HepG2 (cell line): ENCODE measurements around the gene TMPO. TPM values are rescaled to one million over a fixed set of nuclear protein-coding genes. Genes with fewer than 3 reads are reported as not detected.

ENCODE experiments used
- ATAC-seq: fragments of 200-7000 bp; cut with Tn5 transposase; 3 replicates; pipeline ENCODE4 v1.9.1; 2020; ENCODE audit warnings: mild to moderate bottlenecking, moderate library complexity
- BruUV-seq: library from RNA; stranded (reverse); fragments of 400-500 nt; replicated peaks from 2 replicates; lab custom pipeline; 2021; lab: Mats Ljungman, UMichigan
- CTCF ChIA-PET: fragments of 300-600 bp; formaldehyde crosslinking; extraction: SDS; loops from one replicate; lab custom pipeline; 2021; ENCODE audit warnings: low total read pairs, inconsistent platforms, low intra/inter-chr PET ratio; lab: Yijun Ruan, JAX
- POLR2A ChIA-PET: fragments of 350-600 bp; sonication (Branson Sonifier 250); formaldehyde crosslinking; loops from one replicate; lab custom pipeline; 2020; ENCODE audit warnings: antibody characterized with exemption, inconsistent platforms; lab: Yijun Ruan, JAX
- DNase-seq: peaks from one replicate; pipeline ENCODE4 v3.0.0-alpha.2; 2015; ENCODE audit warnings: low spot score
- FAIRE-seq: peaks from 3 replicates; lab custom pipeline; 2011; peaks lifted over from hg19 to GRCh38; lab: Jason Lieb, UNC
- H2AFZ ChIP-seq: one replicate; pipeline ENCODE4 v1.6.1; 2011; ENCODE audit warnings: low read length, inconsistent platforms
- H3K27ac ChIP-seq: fragments of 300-600 bp; 3 replicates; pipeline ENCODE4 v1.8.0; 2011; ENCODE audit warnings: mixed run types, mild to moderate bottlenecking, mixed read lengths, low read length, inconsistent platforms; ENCODE audit not compliant: insufficient read depth; ENCODE audit errors: extremely low read length
- H3K27me3 ChIP-seq, 2 experiments: fragments of 200-600 bp in 1 of 2; 2 replicates in 1 of 2; 3 replicates in 1 of 2; pipeline versions ENCODE4 v1.6.0 to v1.8.0; 2011; ENCODE audit warnings: low read length in 2 of 2, mild to moderate bottlenecking in 2 of 2, moderate library complexity in 2 of 2, inconsistent platforms in 1 of 2; ENCODE audit not compliant: insufficient read depth in 2 of 2, control insufficient read depth in 1 of 2
- H3K36me3 ChIP-seq, 2 experiments: fragments of 200-600 bp in 1 of 2; replicated peaks in 1 of 2; 2 replicates in 1 of 2; 3 replicates in 1 of 2; pipeline versions ENCODE4 v1.5.1 to v1.8.0; 2011; ENCODE audit warnings: low read length in 2 of 2, inconsistent platforms in 1 of 2; ENCODE audit not compliant: insufficient read depth in 2 of 2, control insufficient read depth in 1 of 2
- H3K4me1 ChIP-seq: 2 replicates; pipeline ENCODE4 v1.5.1; 2012; ENCODE audit warnings: low read length, inconsistent platforms; ENCODE audit not compliant: insufficient read depth
- H3K4me2 ChIP-seq: 2 replicates; pipeline ENCODE4 v1.6.0; 2011; ENCODE audit warnings: low read depth, low read length, inconsistent platforms
- H3K4me3 ChIP-seq, 3 experiments: fragments of 200-600 bp in 1 of 3; sonication (generic), shearing (Covaris generic) in 1 of 3; replicated peaks in 1 of 3; 2 replicates each; pipeline ENCODE4 v1.5.1; 2011 to 2016; ENCODE audit warnings: low read length in 3 of 3, inconsistent platforms in 2 of 3, low read depth in 2 of 3, mild to moderate bottlenecking in 2 of 3, control low read depth in 1 of 3, mixed read lengths in 1 of 3; ENCODE audit not compliant: insufficient read depth in 1 of 3
- H3K79me2 ChIP-seq: one replicate; pipeline ENCODE4 v1.6.1; 2011; ENCODE audit warnings: low read length, inconsistent platforms; ENCODE audit not compliant: insufficient read depth
- H3K9ac ChIP-seq: 2 replicates; pipeline ENCODE4 v1.6.0; 2011; ENCODE audit warnings: mild to moderate bottlenecking, low read depth, low read length, inconsistent platforms; ENCODE audit not compliant: insufficient read depth
- H3K9me3 ChIP-seq: 2 replicates; pipeline ENCODE4 v1.5.1; 2012; ENCODE audit warnings: mild to moderate bottlenecking, low read length
- H4K20me1 ChIP-seq: 2 replicates; pipeline ENCODE4 v1.6.0; 2011; ENCODE audit warnings: inconsistent platforms, mild to moderate bottlenecking, low read length, moderate library complexity; ENCODE audit not compliant: insufficient read depth
- ATAD3A ChIP-seq: sonication (generic); formaldehyde crosslinking; IDR thresholded peaks from 2 replicates; pipeline ENCODE4 v1.4.0; 2020; ENCODE audit warnings: missing genetic modification reagents
- E2F5 ChIP-seq: sonication (generic); formaldehyde crosslinking; conservative IDR thresholded peaks from 2 replicates; pipeline ENCODE4 v1.4.0; 2020; ENCODE audit warnings: missing genetic modification reagents
- FOXC1 ChIP-seq: sonication (generic); formaldehyde crosslinking; IDR thresholded peaks from 2 replicates; pipeline ENCODE4 v1.8.0; 2022; ENCODE audit warnings: mild to moderate bottlenecking, missing genetic modification reagents, borderline replicate concordance
- NAIF1 ChIP-seq: sonication (generic); formaldehyde crosslinking; IDR thresholded peaks from 2 replicates; pipeline ENCODE4 v1.5.0; 2020; ENCODE audit warnings: mild to moderate bottlenecking, missing genetic modification reagents, borderline replicate concordance
- NFYB ChIP-seq: sonication (generic); formaldehyde crosslinking; IDR thresholded peaks from 2 replicates; pipeline ENCODE4 v1.4.0; 2020; ENCODE audit warnings: missing genetic modification reagents
- PRDM15 ChIP-seq: sonication (generic); formaldehyde crosslinking; IDR thresholded peaks from 2 replicates; pipeline ENCODE4 v1.4.0; 2020; ENCODE audit warnings: missing genetic modification reagents
- PTBP1 ChIP-seq: fragments of 200-400 bp; formaldehyde crosslinking; IDR thresholded peaks from 2 replicates; pipeline ENCODE4 v1.6.1; 2018; ENCODE audit warnings: low read length, low read depth; ENCODE audit not compliant: poor library complexity, severe bottlenecking
- REPIN1 ChIP-seq: sonication (generic); formaldehyde crosslinking; IDR thresholded peaks from 2 replicates; pipeline ENCODE4 v1.8.0; 2022; ENCODE audit warnings: missing genetic modification reagents, low read depth, mild to moderate bottlenecking, borderline replicate concordance
- RXRB ChIP-seq: IDR thresholded peaks from 2 replicates; pipeline ENCODE4 v1.6.1; 2016; ENCODE audit warnings: borderline replicate concordance, missing genetic modification reagents, missing compliant biosample characterization
- ZBTB4 ChIP-seq: sonication (generic); formaldehyde crosslinking; IDR thresholded peaks from 2 replicates; pipeline ENCODE4 v1.4.0; 2020; ENCODE audit warnings: missing genetic modification reagents, mild to moderate bottlenecking, borderline replicate concordance
- ZNF138 ChIP-seq: sonication (generic); formaldehyde crosslinking; IDR thresholded peaks from 2 replicates; pipeline ENCODE4 v1.5.0; 2020; ENCODE audit warnings: mild to moderate bottlenecking, low read depth, missing genetic modification reagents
- ZNF275 ChIP-seq: sonication (generic); formaldehyde crosslinking; IDR thresholded peaks from 2 replicates; pipeline ENCODE4 v1.8.0; 2022; ENCODE audit warnings: missing genetic modification reagents, mild to moderate bottlenecking, inconsistent platforms, borderline replicate concordance
- ZNF547 ChIP-seq: sonication (generic); formaldehyde crosslinking; IDR thresholded peaks from 2 replicates; pipeline ENCODE4 v1.5.1; 2020; ENCODE audit warnings: mild to moderate bottlenecking, missing genetic modification reagents
- WGBS: methylation state at CpG from one replicate; pipeline ENCODE4 v1.1.6; 2017; ENCODE audit warnings: low lambda C conversion rate; 5-methylcytosine and 5-hydroxymethylcytosine counted together
- in situ Hi-C: cut with HindIII; loops from 2 replicates; pipeline ENCODE4 v1.10.0; 2017; ENCODE audit warnings: low pct_unique_long_range_greater_than_20kb; ENCODE audit not compliant: extremely low pct_ligation_motif_present
- intact Hi-C: fragments of 100-400 bp; cut with micrococcal nuclease; formaldehyde crosslinking; loops from one replicate; pipeline ENCODE4 v1.10.0; 2022; ENCODE audit not compliant: unreplicated experiment
- polyA plus RNA-seq, 8 experiments: library from polyadenylated mRNA; depleted of rRNA in 3 of 8; stranded (reverse) in 7 of 8; unstranded in 1 of 8; fragments of >200 nt; fragmentation: Illumina TruSeq in 4 of 8; extraction: Trizol in 4 of 8; gene quantifications; 2 replicates each; pipeline versions ENCODE4 v1.2.1 to v1.2.3, GENCODE V29; 2011 to 2016; ENCODE audit warnings: low read depth in 4 of 8, missing spikeins in 1 of 8, mixed read lengths in 1 of 8; ENCODE audit not compliant: insufficient read depth in 1 of 8
- total RNA-seq, 5 experiments: library from RNA; depleted of rRNA; stranded (reverse); fragments of >200 nt; fragmentation: Illumina TruSeq; extraction: Trizol; gene quantifications; 2 replicates each; pipeline ENCODE4 v1.2.3, GENCODE V29; 2016; ENCODE audit warnings: low read depth in 1 of 5

Gene TMPO
- total and polyA plus RNA-seq, 2 of the 13 experiments (the other 11 are each of a cell fraction or from before 2014, with no cell fraction given) = 24.2 to 167 TPM

- Histone ChIP-seq H3K4me2 (peak overlapping the region; percentile 32), H2AFZ (peak overlapping the region; percentile 56), H3K79me2 (no peaks in the 10 kb centered on the region), H3K9me3 (no peaks in the 10 kb centered on the region), H3K4me3 (no peak overlapping the region; a peak in 1 of 6 replicates), H3K4me1 (peaks cover 23% of the 10 kb centered on the region), H3K36me3 (no peaks in the 10 kb centered on the region), H3K27me3 (no peaks in the 10 kb centered on the region), H3K27ac (no peak overlapping the region), H4K20me1 (no peaks in the 10 kb centered on the region), H3K9ac (no peak overlapping the region)
- POLR2A ChIA-PET = interaction anchor here (0.7 kb wide), 1 partner anchor 15 kb away, joined by 3 read pairs; no protein-coding TSS in a partner anchor
- CTCF ChIA-PET = no interaction called here
- WGBS = 43% methylated on average over 2 of the region's 5 CpGs
- DNase-seq = no peak
- in situ Hi-C loops = no loop called here
- ATAC-seq = peak; percentile 64
- BruUV-seq = no TSS peak
- FAIRE-seq = no peak
- intact Hi-C loops = no loop called here
- TF ChIP-seq RXRB (no peak), PTBP1 (no peak), PRDM15 (no peak), ATAD3A (CRISPR knock-in tag) (no peak), REPIN1 (CRISPR knock-in tag) (no peak), ZNF138 (CRISPR knock-in tag) (no peak), NFYB (CRISPR knock-in tag) (no peak), ZNF275 (no peak), ZBTB4 (CRISPR knock-in tag) (no peak), NAIF1 (CRISPR knock-in tag) (no peak), FOXC1 (CRISPR knock-in tag) (no peak), E2F5 (CRISPR knock-in tag) (no peak), ZNF547 (CRISPR knock-in tag) (no peak)
- TF ChIP-seq, all 625 proteins: peak for 0
Measured at GRCh38 chr12:98587084-98587483, 71.7 kb downstream of the TMPO start.
